HCT116 (cell line): Measurements from ENCODE around the gene INIP. TPM values are rescaled to one million over a fixed set of nuclear protein-coding genes. Genes with fewer than 3 reads are reported as not detected.

Source experiments
- ATAC-seq: fragments of 200-7000 bp; cut with Tn5 transposase; 2 replicates; pipeline ENCODE4 v1.9.1; 2020; ENCODE audit warnings: mild to moderate bottlenecking, moderate library complexity
- BruUV-seq: library from RNA; stranded (reverse); fragments of 400-500 nt; replicated peaks from 2 replicates; lab custom pipeline; 2021; lab: Mats Ljungman, UMichigan
- CTCF ChIA-PET: fragments of 300-600 bp; sonication (Branson Sonifier 250); formaldehyde crosslinking; loops from one replicate; lab custom pipeline; 2021; ENCODE audit warnings: antibody characterized with exemption; lab: Charles Lee
- POLR2A ChIA-PET: fragments of 300-600, 350-600 bp; sonication (Branson Sonifier 250); formaldehyde crosslinking; loops from one replicate; lab custom pipeline; 2021; ENCODE audit warnings: antibody characterized with exemption; lab: Charles Lee
- RAD21 ChIA-PET, 2 experiments: fragments of 300-600 bp; sonication (Branson Sonifier 250); formaldehyde crosslinking; loops; one replicate each; lab custom pipeline; 2023; ENCODE audit warnings: low total read pairs in 2 of 2; ENCODE audit not compliant: uncharacterized antibody in 2 of 2, unreplicated experiment in 2 of 2, low non-redundant PET in 1 of 2; lab: Charles Lee
- DNase-seq: peaks from one replicate; pipeline ENCODE4 v3.0.0-alpha.2; 2010; ENCODE audit warnings: low read depth, low spot score
- H2AFZ ChIP-seq: fragments of 200-600 bp; shearing (Covaris generic), sonication (generic); 2 replicates; pipeline ENCODE4 v1.6.1; 2017; ENCODE audit warnings: low read depth, mixed run types, mixed read lengths, antibody characterized with exemption, low read length; ENCODE audit not compliant: poor library complexity, severe bottlenecking
- H3K27ac ChIP-seq: 2 replicates; pipeline ENCODE4 v1.5.1; 2012; ENCODE audit warnings: low read depth, low read length
- H3K27me3 ChIP-seq: fragments of 200-600 bp; sonication (generic); 2 replicates; pipeline ENCODE4 v1.6.1; 2016; ENCODE audit warnings: mixed run types, low read length, mixed read lengths; ENCODE audit not compliant: insufficient read depth
- H3K36me3 ChIP-seq, 2 experiments: fragments of 200-500 bp in 1 of 2; fragments of 200-600 bp in 1 of 2; sonication (Bioruptor generic) in 1 of 2; sonication (generic) in 1 of 2; 2 replicates each; pipeline versions ENCODE4 v1.5.1 to v1.6.1; 2014 to 2016; ENCODE audit warnings: low read length in 2 of 2, inconsistent platforms in 1 of 2, mixed read lengths in 1 of 2, mixed run types in 1 of 2; ENCODE audit not compliant: insufficient read depth in 2 of 2, control insufficient read depth in 1 of 2
- H3K4me1 ChIP-seq, 2 experiments: fragments of 200-600 bp in 1 of 2; sonication (generic) in 1 of 2; 2 replicates each; pipeline versions ENCODE4 v1.5.1 to v1.6.1; 2012 to 2017; ENCODE audit warnings: low read length in 2 of 2, inconsistent platforms in 1 of 2, mild to moderate bottlenecking in 1 of 2, mixed read lengths in 1 of 2, mixed run types in 1 of 2, moderate library complexity in 1 of 2; ENCODE audit not compliant: insufficient read depth in 2 of 2, control insufficient read depth in 1 of 2
- H3K4me2 ChIP-seq: fragments of 200-600 bp; sonication (generic); 2 replicates; pipeline ENCODE4 v1.6.1; 2017; ENCODE audit warnings: mixed run types, low read length, mixed read lengths
- H3K4me3 ChIP-seq, 2 experiments: fragments of 200-600 bp in 1 of 2; sonication (generic) in 1 of 2; replicated peaks in 1 of 2; 2 replicates each; pipeline ENCODE4 v1.5.1; 2011 to 2016; ENCODE audit warnings: low read length in 2 of 2, control low read depth in 1 of 2, low read depth in 1 of 2, mild to moderate bottlenecking in 1 of 2, mixed read lengths in 1 of 2, mixed run types in 1 of 2
- H3K79me2 ChIP-seq: fragments of 200-600 bp; sonication (generic); 2 replicates; pipeline ENCODE4 v1.6.1; 2017; ENCODE audit warnings: mild to moderate bottlenecking, mixed run types, low read length, moderate library complexity, mixed read lengths; ENCODE audit not compliant: insufficient read depth
- H3K9ac ChIP-seq: fragments of 200-600 bp; sonication (generic); 2 replicates; pipeline ENCODE4 v1.6.1; 2016; ENCODE audit warnings: low read length, mixed read lengths
- H3K9me2 ChIP-seq: fragments of 200-600 bp; sonication (generic), shearing (Covaris generic); 2 replicates; pipeline ENCODE4 v1.6.1; 2017; ENCODE audit warnings: mixed run types, mild to moderate bottlenecking, moderate library complexity; ENCODE audit not compliant: insufficient read depth
- H3K9me3 ChIP-seq, 2 experiments: fragments of 200-500 bp in 1 of 2; fragments of 200-600 bp in 1 of 2; sonication (Bioruptor generic) in 1 of 2; sonication (generic) in 1 of 2; 2 replicates each; pipeline ENCODE4 v1.6.1; 2014 to 2017; ENCODE audit warnings: low read length in 2 of 2, mixed read lengths in 2 of 2, inconsistent platforms in 1 of 2, low read depth in 1 of 2, mild to moderate bottlenecking in 1 of 2, mixed run types in 1 of 2, moderate library complexity in 1 of 2; ENCODE audit not compliant: control insufficient read depth in 1 of 2, insufficient read depth in 1 of 2
- H4K20me1 ChIP-seq: fragments of 200-600 bp; sonication (generic), shearing (Covaris generic); 2 replicates; pipeline ENCODE4 v1.6.1; 2017; ENCODE audit warnings: mixed run types, mild to moderate bottlenecking, moderate library complexity; ENCODE audit not compliant: insufficient read depth
- CBX3 ChIP-seq: IDR thresholded peaks from 2 replicates; pipeline ENCODE4 v1.6.1; 2012; ENCODE audit warnings: low read depth
- EGR1 ChIP-seq: IDR thresholded peaks from 2 replicates; pipeline ENCODE4 v1.6.1; 2012; ENCODE audit warnings: low read depth
- EZH2phosphoT487 ChIP-seq: fragments of 200-600 bp; IDR thresholded peaks from 2 replicates; pipeline ENCODE4 v1.6.1; 2018; ENCODE audit warnings: antibody characterized with exemption, borderline replicate concordance
- JUND ChIP-seq: IDR thresholded peaks from 2 replicates; pipeline ENCODE4 v1.6.1; 2012
- POLR2A ChIP-seq: IDR thresholded peaks from 2 replicates; pipeline ENCODE4 v1.7.0; 2011; ENCODE audit warnings: borderline replicate concordance; ENCODE audit not compliant: insufficient read depth, insufficient read length; ENCODE audit errors: extremely low read depth
- RAD21 ChIP-seq: IDR thresholded peaks from 2 replicates; pipeline ENCODE4 v1.6.1; 2012; ENCODE audit warnings: low read depth, mild to moderate bottlenecking
- SIN3A ChIP-seq: IDR thresholded peaks from 2 replicates; pipeline ENCODE4 v1.6.1; 2012; ENCODE audit warnings: low read depth
- SP1 ChIP-seq: IDR thresholded peaks from 2 replicates; pipeline ENCODE4 v1.6.1; 2012; ENCODE audit warnings: low read depth
- SRF ChIP-seq: IDR thresholded peaks from 2 replicates; pipeline ENCODE4 v1.6.1; 2012; ENCODE audit warnings: low read depth
- TCF7L2 ChIP-seq: IDR thresholded peaks from 2 replicates; pipeline ENCODE4 v1.7.0; 2011; ENCODE audit warnings: borderline replicate concordance, inconsistent platforms; ENCODE audit not compliant: insufficient read depth, insufficient read length; ENCODE audit errors: extremely low read depth
- ZNF274 ChIP-seq: fragments of 200-500 bp; sonication (Bioruptor generic); IDR thresholded peaks from 2 replicates; pipeline ENCODE4 v1.6.1; 2014; ENCODE audit warnings: mild to moderate bottlenecking, low read depth, low read length, inconsistent platforms
- intact Hi-C: fragments of 100-400 bp; cut with micrococcal nuclease; formaldehyde crosslinking; loops from 2 replicates; pipeline ENCODE4 v1.10.0; 2022
- total RNA-seq: library from RNA; stranded (reverse); gene quantifications from one replicate; pipeline ENCODE4 v1.2.1, GENCODE V29; 2021; ENCODE audit not compliant: unreplicated experiment
- TF ChIP-seq, protein P1 (sequence below): IDR thresholded peaks from 2 replicates; pipeline ENCODE4 v1.6.1; 2011; ENCODE audit warnings: mild to moderate bottlenecking, low read length, moderate library complexity; ENCODE audit not compliant: insufficient replicate concordance; ENCODE audit errors: extremely low read depth
- TF ChIP-seq, protein P2 (sequence below), 3 experiments: fragments of 200-600 bp in 1 of 3; sonication (generic) in 1 of 3; IDR thresholded peaks in 2 of 3; conservative IDR thresholded peaks in 1 of 3; 2 replicates each; pipeline ENCODE4 v1.5.1; 2012 to 2017; ENCODE audit warnings: low read depth in 2 of 3, low read length in 2 of 3, antibody characterized with exemption in 1 of 3, borderline replicate concordance in 1 of 3, control low read depth in 1 of 3, mild to moderate bottlenecking in 1 of 3, mixed read lengths in 1 of 3, mixed run types in 1 of 3, moderate library complexity in 1 of 3; ENCODE audit not compliant: insufficient read depth in 1 of 3
- TF ChIP-seq, protein P3 (sequence below): IDR thresholded peaks from 2 replicates; pipeline ENCODE4 v1.6.1; 2012
- TF ChIP-seq, protein P4 (sequence below): IDR thresholded peaks from 2 replicates; pipeline ENCODE4 v1.6.1; 2012; ENCODE audit warnings: low read depth

Gene INIP
- total RNA-seq, 1 experiment from 2014 or later, result 28.9 TPM

DNA sequence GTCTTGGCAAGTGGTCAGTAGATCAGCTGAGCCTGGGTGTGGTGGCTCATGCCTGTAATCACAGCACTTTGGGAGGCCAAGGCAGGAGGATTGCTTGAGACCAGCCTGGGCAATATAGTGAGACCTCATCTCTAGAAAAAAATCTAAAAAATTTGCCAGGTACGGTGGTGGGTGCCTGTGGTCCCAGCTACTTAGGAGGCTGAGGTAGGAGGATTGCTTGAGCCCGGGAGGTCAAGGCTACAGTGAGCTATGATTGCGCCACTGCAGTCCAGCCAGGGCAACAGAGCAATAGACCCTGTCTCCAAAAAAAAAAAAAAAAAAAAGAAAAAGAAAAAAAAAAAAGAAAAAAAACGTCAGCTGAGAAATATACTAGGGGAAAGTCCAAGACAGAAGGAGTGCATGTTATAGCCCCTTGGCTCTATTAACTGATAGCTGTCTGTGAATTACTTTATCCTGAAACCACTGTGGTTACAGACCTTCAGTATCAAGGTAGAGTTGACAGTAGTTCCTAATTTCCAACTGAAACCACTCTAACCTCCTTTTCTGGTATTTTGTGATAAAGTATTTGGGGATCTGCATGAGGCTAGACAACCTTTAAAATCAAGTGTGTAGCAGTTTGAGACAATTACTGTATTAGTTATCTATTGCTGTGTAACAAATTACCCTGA is 2.3 kb upstream of the INIP start:
- RAD21 ChIA-PET, result interaction anchor here (0.6 kb wide), 2 partner anchors 72 to 73 kb away, joined by 3 to 4 read pairs; no protein-coding TSS in a partner anchor

More for the DNA sequence above, 2.3 kb upstream of the INIP start:
- Histone ChIP-seq H3K27me3 (no peaks in the 10 kb centered on the region), H3K4me3 (no peak overlapping the region), H3K79me2 (peaks cover 15% of the 10 kb centered on the region), H3K9ac (no peak overlapping the region), H3K9me2 (no peaks in the 10 kb centered on the region), H3K9me3 (no peaks in the 10 kb centered on the region), H3K27ac (no peak overlapping the region), H3K4me1 (peaks cover 2 to 10% of the 10 kb centered on the region in 2 experiments; a peak in 2 of 4 replicates), H3K4me2 (no peak overlapping the region), H4K20me1 (no peaks in the 10 kb centered on the region), H2AFZ (no peak overlapping the region), H3K36me3 (no peaks in the 10 kb centered on the region)
- no peak for TF ChIP-seq ZNF274
- TF ChIP-seq, protein P1, sequence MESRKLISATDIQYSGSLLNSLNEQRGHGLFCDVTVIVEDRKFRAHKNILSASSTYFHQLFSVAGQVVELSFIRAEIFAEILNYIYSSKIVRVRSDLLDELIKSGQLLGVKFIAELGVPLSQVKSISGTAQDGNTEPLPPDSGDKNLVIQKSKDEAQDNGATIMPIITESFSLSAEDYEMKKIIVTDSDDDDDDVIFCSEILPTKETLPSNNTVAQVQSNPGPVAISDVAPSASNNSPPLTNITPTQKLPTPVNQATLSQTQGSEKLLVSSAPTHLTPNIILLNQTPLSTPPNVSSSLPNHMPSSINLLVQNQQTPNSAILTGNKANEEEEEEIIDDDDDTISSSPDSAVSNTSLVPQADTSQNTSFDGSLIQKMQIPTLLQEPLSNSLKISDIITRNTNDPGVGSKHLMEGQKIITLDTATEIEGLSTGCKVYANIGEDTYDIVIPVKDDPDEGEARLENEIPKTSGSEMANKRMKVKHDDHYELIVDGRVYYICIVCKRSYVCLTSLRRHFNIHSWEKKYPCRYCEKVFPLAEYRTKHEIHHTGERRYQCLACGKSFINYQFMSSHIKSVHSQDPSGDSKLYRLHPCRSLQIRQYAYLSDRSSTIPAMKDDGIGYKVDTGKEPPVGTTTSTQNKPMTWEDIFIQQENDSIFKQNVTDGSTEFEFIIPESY, result no peak
- no peak for TF ChIP-seq CBX3
- TF ChIP-seq, protein P2, sequence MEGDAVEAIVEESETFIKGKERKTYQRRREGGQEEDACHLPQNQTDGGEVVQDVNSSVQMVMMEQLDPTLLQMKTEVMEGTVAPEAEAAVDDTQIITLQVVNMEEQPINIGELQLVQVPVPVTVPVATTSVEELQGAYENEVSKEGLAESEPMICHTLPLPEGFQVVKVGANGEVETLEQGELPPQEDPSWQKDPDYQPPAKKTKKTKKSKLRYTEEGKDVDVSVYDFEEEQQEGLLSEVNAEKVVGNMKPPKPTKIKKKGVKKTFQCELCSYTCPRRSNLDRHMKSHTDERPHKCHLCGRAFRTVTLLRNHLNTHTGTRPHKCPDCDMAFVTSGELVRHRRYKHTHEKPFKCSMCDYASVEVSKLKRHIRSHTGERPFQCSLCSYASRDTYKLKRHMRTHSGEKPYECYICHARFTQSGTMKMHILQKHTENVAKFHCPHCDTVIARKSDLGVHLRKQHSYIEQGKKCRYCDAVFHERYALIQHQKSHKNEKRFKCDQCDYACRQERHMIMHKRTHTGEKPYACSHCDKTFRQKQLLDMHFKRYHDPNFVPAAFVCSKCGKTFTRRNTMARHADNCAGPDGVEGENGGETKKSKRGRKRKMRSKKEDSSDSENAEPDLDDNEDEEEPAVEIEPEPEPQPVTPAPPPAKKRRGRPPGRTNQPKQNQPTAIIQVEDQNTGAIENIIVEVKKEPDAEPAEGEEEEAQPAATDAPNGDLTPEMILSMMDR (IDR thresholded peaks at IDR 0.05 in 2 of 3, conservative IDR thresholded peaks at IDR 0.05 in 1 of 3; ENCODE audit: borderline replicate concordance in 1 of 3, insufficient read depth in 1 of 3, low read depth in 2 of 3, low read length in 2 of 3), result no peak
- TF ChIP-seq, protein P3, sequence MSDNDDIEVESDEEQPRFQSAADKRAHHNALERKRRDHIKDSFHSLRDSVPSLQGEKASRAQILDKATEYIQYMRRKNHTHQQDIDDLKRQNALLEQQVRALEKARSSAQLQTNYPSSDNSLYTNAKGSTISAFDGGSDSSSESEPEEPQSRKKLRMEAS, result no peak
- TF ChIP-seq POLR2A, result no peak
- TF ChIP-seq SIN3A, result no peak
- no peak for TF ChIP-seq SP1
- no peak for TF ChIP-seq TCF7L2
- TF ChIP-seq SRF, result no peak
- TF ChIP-seq JUND, result no peak
- no peak for TF ChIP-seq EZH2phosphoT487
- TF ChIP-seq, protein P4, sequence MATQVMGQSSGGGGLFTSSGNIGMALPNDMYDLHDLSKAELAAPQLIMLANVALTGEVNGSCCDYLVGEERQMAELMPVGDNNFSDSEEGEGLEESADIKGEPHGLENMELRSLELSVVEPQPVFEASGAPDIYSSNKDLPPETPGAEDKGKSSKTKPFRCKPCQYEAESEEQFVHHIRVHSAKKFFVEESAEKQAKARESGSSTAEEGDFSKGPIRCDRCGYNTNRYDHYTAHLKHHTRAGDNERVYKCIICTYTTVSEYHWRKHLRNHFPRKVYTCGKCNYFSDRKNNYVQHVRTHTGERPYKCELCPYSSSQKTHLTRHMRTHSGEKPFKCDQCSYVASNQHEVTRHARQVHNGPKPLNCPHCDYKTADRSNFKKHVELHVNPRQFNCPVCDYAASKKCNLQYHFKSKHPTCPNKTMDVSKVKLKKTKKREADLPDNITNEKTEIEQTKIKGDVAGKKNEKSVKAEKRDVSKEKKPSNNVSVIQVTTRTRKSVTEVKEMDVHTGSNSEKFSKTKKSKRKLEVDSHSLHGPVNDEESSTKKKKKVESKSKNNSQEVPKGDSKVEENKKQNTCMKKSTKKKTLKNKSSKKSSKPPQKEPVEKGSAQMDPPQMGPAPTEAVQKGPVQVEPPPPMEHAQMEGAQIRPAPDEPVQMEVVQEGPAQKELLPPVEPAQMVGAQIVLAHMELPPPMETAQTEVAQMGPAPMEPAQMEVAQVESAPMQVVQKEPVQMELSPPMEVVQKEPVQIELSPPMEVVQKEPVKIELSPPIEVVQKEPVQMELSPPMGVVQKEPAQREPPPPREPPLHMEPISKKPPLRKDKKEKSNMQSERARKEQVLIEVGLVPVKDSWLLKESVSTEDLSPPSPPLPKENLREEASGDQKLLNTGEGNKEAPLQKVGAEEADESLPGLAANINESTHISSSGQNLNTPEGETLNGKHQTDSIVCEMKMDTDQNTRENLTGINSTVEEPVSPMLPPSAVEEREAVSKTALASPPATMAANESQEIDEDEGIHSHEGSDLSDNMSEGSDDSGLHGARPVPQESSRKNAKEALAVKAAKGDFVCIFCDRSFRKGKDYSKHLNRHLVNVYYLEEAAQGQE, result no peak
- no peak for TF ChIP-seq RAD21
- no peak for TF ChIP-seq EGR1
- ChIA-PET CTCF (no interaction called here), POLR2A (no interaction called here)
- intact Hi-C loops, result no loop called here
- ATAC-seq, result no peak
- no TSS peak for BruUV-seq
- no peak for DNase-seq
